IMR-90 (cell line): ENCODE data around the gene JAKMIP3. TPM values are rescaled to one million over a fixed set of nuclear protein-coding genes. Genes with fewer than 3 reads are reported as not detected.

Source experiments
- ATAC-seq: fragments of 200-7000 bp; cut with Tn5 transposase; 2 replicates; pipeline ENCODE4 v1.9.1; 2020; ENCODE audit warnings: low read depth, mild to moderate bottlenecking, moderate library complexity
- BruUV-seq: library from RNA; stranded (reverse); fragments of 400-500 nt; replicated peaks from 2 replicates; lab custom pipeline; 2021; lab: Mats Ljungman, UMichigan
- CTCF ChIA-PET: fragments of 300-600 bp; formaldehyde crosslinking; extraction: SDS; loops from one replicate; lab custom pipeline; 2021; ENCODE audit warnings: antibody characterized with exemption; lab: Yijun Ruan, JAX
- POLR2A ChIA-PET: fragments of 300-600 bp; sonication (Branson Sonifier 250); formaldehyde crosslinking; loops from one replicate; lab custom pipeline; 2022; ENCODE audit warnings: antibody characterized with exemption; ENCODE audit not compliant: unreplicated experiment; lab: Charles Lee
- DNase-seq: peaks from one replicate; pipeline ENCODE4 v3.0.0; 2013
- H2AFZ ChIP-seq: replicated peaks from 2 replicates; pipeline ENCODE3; 2013; ENCODE audit warnings: low read length, mild to moderate bottlenecking; ENCODE audit not compliant: poor library complexity
- H2AK5ac ChIP-seq: 2 replicates; pipeline ENCODE4 v1.6.1; 2013; ENCODE audit warnings: low read depth, low read length, inconsistent platforms
- H2AK9ac ChIP-seq: replicated peaks from 2 replicates; pipeline ENCODE3; 2013; ENCODE audit warnings: mild to moderate bottlenecking, low read depth, low read length, moderate library complexity; ENCODE audit not compliant: poor library complexity
- H2BK120ac ChIP-seq: 2 replicates; pipeline ENCODE4 v1.6.1; 2013; ENCODE audit warnings: low read depth, low read length, inconsistent platforms
- H2BK15ac ChIP-seq: 3 replicates; pipeline ENCODE4 v1.6.1; 2013; ENCODE audit warnings: low read depth, low read length, inconsistent platforms
- H2BK20ac ChIP-seq: 2 replicates; pipeline ENCODE4 v1.6.1; 2013; ENCODE audit warnings: low read depth, mild to moderate bottlenecking, inconsistent platforms, low read length, moderate library complexity
- H2BK5ac ChIP-seq: 2 replicates; pipeline ENCODE4 v1.6.1; 2013; ENCODE audit warnings: mild to moderate bottlenecking, low read depth, low read length, inconsistent platforms; ENCODE audit not compliant: poor library complexity, severe bottlenecking
- H3K14ac ChIP-seq: replicated peaks from 2 replicates; pipeline ENCODE4 v1.6.1; 2013; ENCODE audit warnings: low read depth, low read length, inconsistent platforms
- H3K18ac ChIP-seq: 2 replicates; pipeline ENCODE4 v1.6.1; 2013; ENCODE audit warnings: low read depth, low read length, control low read depth
- H3K23ac ChIP-seq: 2 replicates; pipeline ENCODE4 v1.6.1; 2013; ENCODE audit warnings: low read depth, low read length, inconsistent platforms
- H3K27ac ChIP-seq: 2 replicates; pipeline ENCODE4 v1.5.1; 2013; ENCODE audit warnings: mild to moderate bottlenecking, control low read depth, low read length; ENCODE audit not compliant: insufficient read depth
- H3K27me3 ChIP-seq: 2 replicates; pipeline ENCODE4 v1.6.1; 2013; ENCODE audit warnings: low read length; ENCODE audit not compliant: control insufficient read depth, insufficient read depth
- H3K36me3 ChIP-seq: 2 replicates; pipeline ENCODE4 v1.6.1; 2013; ENCODE audit warnings: low read length, mixed read lengths; ENCODE audit not compliant: control insufficient read depth, insufficient read depth
- H3K4ac ChIP-seq: 2 replicates; pipeline ENCODE4 v1.6.1; 2013; ENCODE audit warnings: low read depth, low read length, inconsistent platforms
- H3K4me1 ChIP-seq: 2 replicates; pipeline ENCODE4 v1.6.1; 2013; ENCODE audit warnings: low read length, mixed read lengths; ENCODE audit not compliant: control insufficient read depth, insufficient read depth
- H3K4me2 ChIP-seq: 2 replicates; pipeline ENCODE4 v1.6.1; 2013; ENCODE audit warnings: low read depth, mild to moderate bottlenecking, control low read depth, low read length, moderate library complexity
- H3K4me3 ChIP-seq: 2 replicates; pipeline ENCODE4 v1.5.1; 2013; ENCODE audit warnings: low read depth, mild to moderate bottlenecking, control low read depth, low read length, moderate library complexity; ENCODE audit not compliant: insufficient read depth
- H3K56ac ChIP-seq: 2 replicates; pipeline ENCODE4 v1.6.1; 2013; ENCODE audit warnings: low read length, inconsistent platforms; ENCODE audit not compliant: insufficient read depth; ENCODE audit errors: extremely low read depth
- H3K79me1 ChIP-seq, 2 experiments: 2 replicates each; pipeline ENCODE4 v1.6.1; 2013; ENCODE audit warnings: low read length in 2 of 2, inconsistent platforms in 1 of 2, low read depth in 1 of 2
- H3K9ac ChIP-seq: 2 replicates; pipeline ENCODE4 v1.6.1; 2013; ENCODE audit warnings: low read depth, low read length, control low read depth
- H3K9me1 ChIP-seq: 2 replicates; pipeline ENCODE4 v1.6.1; 2013; ENCODE audit warnings: low read length, inconsistent platforms; ENCODE audit not compliant: insufficient read depth
- H3K9me3 ChIP-seq: 2 replicates; pipeline ENCODE4 v1.6.1; 2013; ENCODE audit warnings: low read length; ENCODE audit not compliant: control insufficient read depth, insufficient read depth
- H4K20me1 ChIP-seq: 2 replicates; pipeline ENCODE4 v1.6.1; 2013; ENCODE audit warnings: low read length, inconsistent platforms; ENCODE audit not compliant: insufficient read depth
- H4K5ac ChIP-seq: 2 replicates; pipeline ENCODE4 v1.6.1; 2013; ENCODE audit warnings: mild to moderate bottlenecking, low read depth, low read length, control low read depth
- H4K8ac ChIP-seq, 2 experiments: 2 replicates each; pipeline ENCODE4 v1.6.1; 2013; ENCODE audit warnings: low read depth in 2 of 2, low read length in 2 of 2, control low read depth in 1 of 2, inconsistent platforms in 1 of 2
- H4K91ac ChIP-seq: 2 replicates; pipeline ENCODE4 v1.6.1; 2013; ENCODE audit warnings: low read depth, low read length, inconsistent platforms; ENCODE audit not compliant: insufficient read depth
- BHLHE40 ChIP-seq: fragments of 150-350 bp; IDR thresholded peaks from 2 replicates; pipeline ENCODE4 v1.6.1; 2016; ENCODE audit warnings: mild to moderate bottlenecking, low read depth, low read length
- CEBPB ChIP-seq: IDR thresholded peaks from 2 replicates; pipeline ENCODE4 v1.6.1; 2012; ENCODE audit warnings: low read depth, low read length, improper control_type of control experiment
- CHD1 ChIP-seq: IDR thresholded peaks from 2 replicates; pipeline ENCODE4 v1.6.1; 2012; ENCODE audit warnings: low read depth, low read length, improper control_type of control experiment
- CTCF ChIP-seq: conservative IDR thresholded peaks from 2 replicates; pipeline ENCODE4 v1.5.1; 2012; ENCODE audit warnings: mild to moderate bottlenecking, low read depth, low read length, improper control_type of control experiment
- ELK1 ChIP-seq: fragments of 150-350 bp; IDR thresholded peaks from 2 replicates; pipeline ENCODE4 v1.6.1; 2016; ENCODE audit warnings: low read depth, mild to moderate bottlenecking, low read length, moderate library complexity, borderline replicate concordance
- MAFK ChIP-seq: IDR thresholded peaks from 2 replicates; pipeline ENCODE4 v1.6.1; 2012; ENCODE audit warnings: low read depth, low read length, improper control_type of control experiment
- MAZ ChIP-seq: IDR thresholded peaks from 2 replicates; pipeline ENCODE4 v1.6.1; 2012; ENCODE audit warnings: low read depth, mild to moderate bottlenecking, low read length, improper control_type of control experiment, moderate library complexity, borderline replicate concordance
- MXI1 ChIP-seq: IDR thresholded peaks from 2 replicates; pipeline ENCODE4 v1.6.1; 2012; ENCODE audit warnings: low read depth, mild to moderate bottlenecking, low read length, moderate library complexity, borderline replicate concordance
- POLR2A ChIP-seq: IDR thresholded peaks from 2 replicates; pipeline ENCODE4 v1.6.1; 2012; ENCODE audit warnings: mild to moderate bottlenecking, low read depth, low read length
- RFX5 ChIP-seq: IDR thresholded peaks from 2 replicates; pipeline ENCODE4 v1.8.0; 2012; ENCODE audit warnings: low read depth, mild to moderate bottlenecking, low read length, moderate library complexity
- USF2 ChIP-seq: fragments of 150-350 bp; IDR thresholded peaks from 2 replicates; pipeline ENCODE4 v1.6.1; 2017; ENCODE audit warnings: mild to moderate bottlenecking, antibody characterized with exemption, low read length, low read depth
- WGBS, 2 experiments: methylation state at CpG; one replicate each; pipeline versions ENCODE4 v1.1.5 to v1.1.7; 2013; ENCODE audit warnings: missing lambda C conversion rate in 2 of 2; ENCODE audit not compliant: insufficient read length in 1 of 2; ENCODE audit errors: extremely low coverage in 2 of 2; 5-methylcytosine and 5-hydroxymethylcytosine counted together
- dilution Hi-C: fragments of 300-500 bp; cut with HindIII; formaldehyde crosslinking; loops from one replicate; pipeline ENCODE4 v1.14.3; 2018; ENCODE audit warnings: low sequenced_read_pairs; ENCODE audit not compliant: unreplicated experiment
- in situ Hi-C: fragments of 300-500 bp; cut with MboI; formaldehyde crosslinking; loops from 3 replicates; pipeline ENCODE4 v1.14.3; 2019; ENCODE audit warnings: low sequenced_read_pairs, inconsistent platforms, mixed read lengths
- intact Hi-C: fragments of 100-400 bp; cut with micrococcal nuclease; formaldehyde crosslinking; loops from 2 replicates; pipeline ENCODE4 v1.10.0; 2022
- polyA plus RNA-seq, 3 experiments: library from polyadenylated mRNA; depleted of rRNA; stranded (reverse); fragments of >200 nt; gene quantifications; 2 replicates each; pipeline ENCODE4 v1.2.3, GENCODE V29; 2012; ENCODE audit warnings: low replicate concordance in 1 of 3
- total RNA-seq: library from RNA; depleted of rRNA; stranded (reverse); fragments of >200 nt; gene quantifications from 2 replicates; pipeline ENCODE4 v1.2.3, GENCODE V29; 2012

JAKMIP3 gene
- total and polyA plus RNA-seq, 2 of the 4 experiments (the other 2 are of a cell fraction), result under 0.01 to 0.22 TPM

- no peak overlapping the region for H3K4me2 ChIP-seq
- CTCF ChIA-PET, result no interaction called here
- TF ChIP-seq USF2 (no peak), CTCF (no peak), BHLHE40 (no peak), CEBPB (no peak), ELK1 (no peak), POLR2A (no peak), MXI1 (no peak), MAFK (no peak), RFX5 (no peak), MAZ (no peak), CHD1 (no peak)
- no peak overlapping the region for H4K8ac ChIP-seq
- WGBS, 2 experiments, result 20% methylated on average over 1 of the region's 6 CpGs; no CpG with 5 or more reads in 1 of the 2 experiments
- no peak overlapping the region for H2AK9ac ChIP-seq
- H4K20me1 ChIP-seq, result no peaks in the 10 kb centered on the region
- in situ Hi-C loops (no loop called here), dilution Hi-C loops (no loop called here), intact Hi-C loops (no loop called here)
- H3K56ac ChIP-seq, result no peak overlapping the region
- H2AK5ac ChIP-seq, result no peak overlapping the region
- no peak overlapping the region for H2BK5ac ChIP-seq
- 0 out of 2 replicates have a peak, but pooled peaks cover 2% of the 10 kb centered on the region for H3K9me3 ChIP-seq
- no peak overlapping the region for H3K18ac ChIP-seq
- POLR2A ChIA-PET, result no interaction called here
- H3K4ac ChIP-seq, result no peak overlapping the region
- H2BK120ac ChIP-seq, result no peak overlapping the region
- H3K9ac ChIP-seq, result no peak overlapping the region
- BruUV-seq, result no TSS peak
- H3K79me1 ChIP-seq, result no peaks in the 10 kb centered on the region
- no peaks in the 10 kb centered on the region for H3K9me1 ChIP-seq
- H3K36me3 ChIP-seq, result no peaks in the 10 kb centered on the region
- H3K27ac ChIP-seq, result no peak overlapping the region
- ATAC-seq, result no peak
- H3K27me3 ChIP-seq, result peaks cover 2% of the 10 kb centered on the region
- no peak overlapping the region for H3K14ac ChIP-seq
- H2BK20ac ChIP-seq, result no peak overlapping the region
- no peak overlapping the region for H2AFZ ChIP-seq
- H3K23ac ChIP-seq, result no peak overlapping the region
- peak; percentile 15 for DNase-seq
- H3K4me1 ChIP-seq, result no peaks in the 10 kb centered on the region
- no peak overlapping the region for H4K91ac ChIP-seq
- H2BK15ac ChIP-seq, result no peak overlapping the region
- no peak overlapping the region for H4K5ac ChIP-seq
- no peak overlapping the region for H3K4me3 ChIP-seq
Observed at GRCh38 chr10:132096223-132096622, 30.5 kb downstream of the JAKMIP3 start.
